HCT116 (cell line): ENCODE results near the gene KLHL6. TPM values are rescaled to one million over a fixed set of nuclear protein-coding genes. Genes with fewer than 3 reads are reported as not detected.

Experiments used
- ATAC-seq: fragments of 200-7000 bp; cut with Tn5 transposase; 2 replicates; pipeline ENCODE4 v1.9.1; 2020; ENCODE audit warnings: mild to moderate bottlenecking, moderate library complexity
- BruUV-seq: library from RNA; stranded (reverse); fragments of 400-500 nt; replicated peaks from 2 replicates; lab custom pipeline; 2021; lab: Mats Ljungman, UMichigan
- CTCF ChIA-PET: fragments of 300-600 bp; sonication (Branson Sonifier 250); formaldehyde crosslinking; loops from one replicate; lab custom pipeline; 2021; ENCODE audit warnings: antibody characterized with exemption; lab: Charles Lee
- POLR2A ChIA-PET: fragments of 300-600, 350-600 bp; sonication (Branson Sonifier 250); formaldehyde crosslinking; loops from one replicate; lab custom pipeline; 2021; ENCODE audit warnings: antibody characterized with exemption; lab: Charles Lee
- RAD21 ChIA-PET, 2 experiments: fragments of 300-600 bp; sonication (Branson Sonifier 250); formaldehyde crosslinking; loops; one replicate each; lab custom pipeline; 2023; ENCODE audit warnings: low total read pairs in 2 of 2; ENCODE audit not compliant: uncharacterized antibody in 2 of 2, unreplicated experiment in 2 of 2, low non-redundant PET in 1 of 2; lab: Charles Lee
- DNase-seq: peaks from one replicate; pipeline ENCODE4 v3.0.0-alpha.2; 2010; ENCODE audit warnings: low read depth, low spot score
- H2AFZ ChIP-seq: fragments of 200-600 bp; shearing (Covaris generic), sonication (generic); 2 replicates; pipeline ENCODE4 v1.6.1; 2017; ENCODE audit warnings: low read depth, mixed run types, mixed read lengths, antibody characterized with exemption, low read length; ENCODE audit not compliant: poor library complexity, severe bottlenecking
- H3K27ac ChIP-seq: 2 replicates; pipeline ENCODE4 v1.5.1; 2012; ENCODE audit warnings: low read depth, low read length
- H3K27me3 ChIP-seq: fragments of 200-600 bp; sonication (generic); 2 replicates; pipeline ENCODE4 v1.6.1; 2016; ENCODE audit warnings: mixed run types, low read length, mixed read lengths; ENCODE audit not compliant: insufficient read depth
- H3K36me3 ChIP-seq, 2 experiments: fragments of 200-500 bp in 1 of 2; fragments of 200-600 bp in 1 of 2; sonication (Bioruptor generic) in 1 of 2; sonication (generic) in 1 of 2; 2 replicates each; pipeline versions ENCODE4 v1.5.1 to v1.6.1; 2014 to 2016; ENCODE audit warnings: low read length in 2 of 2, inconsistent platforms in 1 of 2, mixed read lengths in 1 of 2, mixed run types in 1 of 2; ENCODE audit not compliant: insufficient read depth in 2 of 2, control insufficient read depth in 1 of 2
- H3K4me1 ChIP-seq, 2 experiments: fragments of 200-600 bp in 1 of 2; sonication (generic) in 1 of 2; 2 replicates each; pipeline versions ENCODE4 v1.5.1 to v1.6.1; 2012 to 2017; ENCODE audit warnings: low read length in 2 of 2, inconsistent platforms in 1 of 2, mild to moderate bottlenecking in 1 of 2, mixed read lengths in 1 of 2, mixed run types in 1 of 2, moderate library complexity in 1 of 2; ENCODE audit not compliant: insufficient read depth in 2 of 2, control insufficient read depth in 1 of 2
- H3K4me2 ChIP-seq: fragments of 200-600 bp; sonication (generic); 2 replicates; pipeline ENCODE4 v1.6.1; 2017; ENCODE audit warnings: mixed run types, low read length, mixed read lengths
- H3K4me3 ChIP-seq, 2 experiments: fragments of 200-600 bp in 1 of 2; sonication (generic) in 1 of 2; replicated peaks in 1 of 2; 2 replicates each; pipeline ENCODE4 v1.5.1; 2011 to 2016; ENCODE audit warnings: low read length in 2 of 2, control low read depth in 1 of 2, low read depth in 1 of 2, mild to moderate bottlenecking in 1 of 2, mixed read lengths in 1 of 2, mixed run types in 1 of 2
- H3K79me2 ChIP-seq: fragments of 200-600 bp; sonication (generic); 2 replicates; pipeline ENCODE4 v1.6.1; 2017; ENCODE audit warnings: mild to moderate bottlenecking, mixed run types, low read length, moderate library complexity, mixed read lengths; ENCODE audit not compliant: insufficient read depth
- H3K9ac ChIP-seq: fragments of 200-600 bp; sonication (generic); 2 replicates; pipeline ENCODE4 v1.6.1; 2016; ENCODE audit warnings: low read length, mixed read lengths
- H3K9me2 ChIP-seq: fragments of 200-600 bp; sonication (generic), shearing (Covaris generic); 2 replicates; pipeline ENCODE4 v1.6.1; 2017; ENCODE audit warnings: mixed run types, mild to moderate bottlenecking, moderate library complexity; ENCODE audit not compliant: insufficient read depth
- H3K9me3 ChIP-seq, 2 experiments: fragments of 200-500 bp in 1 of 2; fragments of 200-600 bp in 1 of 2; sonication (Bioruptor generic) in 1 of 2; sonication (generic) in 1 of 2; 2 replicates each; pipeline ENCODE4 v1.6.1; 2014 to 2017; ENCODE audit warnings: low read length in 2 of 2, mixed read lengths in 2 of 2, inconsistent platforms in 1 of 2, low read depth in 1 of 2, mild to moderate bottlenecking in 1 of 2, mixed run types in 1 of 2, moderate library complexity in 1 of 2; ENCODE audit not compliant: control insufficient read depth in 1 of 2, insufficient read depth in 1 of 2
- H4K20me1 ChIP-seq: fragments of 200-600 bp; sonication (generic), shearing (Covaris generic); 2 replicates; pipeline ENCODE4 v1.6.1; 2017; ENCODE audit warnings: mixed run types, mild to moderate bottlenecking, moderate library complexity; ENCODE audit not compliant: insufficient read depth
- ATF3 ChIP-seq: IDR thresholded peaks from 2 replicates; pipeline ENCODE4 v1.6.1; 2012
- CBX3 ChIP-seq: IDR thresholded peaks from 2 replicates; pipeline ENCODE4 v1.6.1; 2012; ENCODE audit warnings: low read depth
- EGR1 ChIP-seq: IDR thresholded peaks from 2 replicates; pipeline ENCODE4 v1.6.1; 2012; ENCODE audit warnings: low read depth
- EZH2 ChIP-seq: fragments of 200-600 bp; sonication (generic); IDR thresholded peaks from 2 replicates; pipeline ENCODE4 v1.6.1; 2017; ENCODE audit warnings: antibody characterized with exemption, mixed run types
- EZH2phosphoT487 ChIP-seq: fragments of 200-600 bp; IDR thresholded peaks from 2 replicates; pipeline ENCODE4 v1.6.1; 2018; ENCODE audit warnings: antibody characterized with exemption, borderline replicate concordance
- FOSL1 ChIP-seq: IDR thresholded peaks from 2 replicates; pipeline ENCODE4 v1.6.1; 2012; ENCODE audit warnings: low read depth
- JUND ChIP-seq: IDR thresholded peaks from 2 replicates; pipeline ENCODE4 v1.6.1; 2012
- POLR2A ChIP-seq: IDR thresholded peaks from 2 replicates; pipeline ENCODE4 v1.7.0; 2011; ENCODE audit warnings: borderline replicate concordance; ENCODE audit not compliant: insufficient read depth, insufficient read length; ENCODE audit errors: extremely low read depth
- POLR2AphosphoS5 ChIP-seq: IDR thresholded peaks from 2 replicates; pipeline ENCODE4 v1.6.1; 2011; ENCODE audit warnings: mild to moderate bottlenecking, low read depth, low read length, moderate library complexity
- RAD21 ChIP-seq: IDR thresholded peaks from 2 replicates; pipeline ENCODE4 v1.6.1; 2012; ENCODE audit warnings: low read depth, mild to moderate bottlenecking
- SIN3A ChIP-seq: IDR thresholded peaks from 2 replicates; pipeline ENCODE4 v1.6.1; 2012; ENCODE audit warnings: low read depth
- SRF ChIP-seq: IDR thresholded peaks from 2 replicates; pipeline ENCODE4 v1.6.1; 2012; ENCODE audit warnings: low read depth
- TCF7L2 ChIP-seq: IDR thresholded peaks from 2 replicates; pipeline ENCODE4 v1.7.0; 2011; ENCODE audit warnings: borderline replicate concordance, inconsistent platforms; ENCODE audit not compliant: insufficient read depth, insufficient read length; ENCODE audit errors: extremely low read depth
- YY1 ChIP-seq: IDR thresholded peaks from 2 replicates; pipeline ENCODE4 v1.6.1; 2011; ENCODE audit warnings: low read length, low read depth, moderate library complexity, mild to moderate bottlenecking; ENCODE audit not compliant: insufficient replicate concordance; ENCODE audit errors: extremely low read depth
- ZFX ChIP-seq: fragments of 450-650 bp; IDR thresholded peaks from 2 replicates; pipeline ENCODE4 v1.6.1; 2017
- ZNF274 ChIP-seq: fragments of 200-500 bp; sonication (Bioruptor generic); IDR thresholded peaks from 2 replicates; pipeline ENCODE4 v1.6.1; 2014; ENCODE audit warnings: mild to moderate bottlenecking, low read depth, low read length, inconsistent platforms
- intact Hi-C: fragments of 100-400 bp; cut with micrococcal nuclease; formaldehyde crosslinking; loops from 2 replicates; pipeline ENCODE4 v1.10.0; 2022
- total RNA-seq: library from RNA; stranded (reverse); gene quantifications from one replicate; pipeline ENCODE4 v1.2.1, GENCODE V29; 2021; ENCODE audit not compliant: unreplicated experiment
- TF ChIP-seq, protein P1 (sequence below): IDR thresholded peaks from 2 replicates; pipeline ENCODE4 v1.6.1; 2011; ENCODE audit warnings: mild to moderate bottlenecking, low read length, moderate library complexity; ENCODE audit not compliant: insufficient replicate concordance; ENCODE audit errors: extremely low read depth
- TF ChIP-seq, protein P2 (sequence below): IDR thresholded peaks from 2 replicates; pipeline ENCODE4 v1.6.1; 2012; ENCODE audit warnings: low read depth

The KLHL6 gene
- total RNA-seq, 1 experiment from 2014 or later, result 0.15 TPM

DNA sequence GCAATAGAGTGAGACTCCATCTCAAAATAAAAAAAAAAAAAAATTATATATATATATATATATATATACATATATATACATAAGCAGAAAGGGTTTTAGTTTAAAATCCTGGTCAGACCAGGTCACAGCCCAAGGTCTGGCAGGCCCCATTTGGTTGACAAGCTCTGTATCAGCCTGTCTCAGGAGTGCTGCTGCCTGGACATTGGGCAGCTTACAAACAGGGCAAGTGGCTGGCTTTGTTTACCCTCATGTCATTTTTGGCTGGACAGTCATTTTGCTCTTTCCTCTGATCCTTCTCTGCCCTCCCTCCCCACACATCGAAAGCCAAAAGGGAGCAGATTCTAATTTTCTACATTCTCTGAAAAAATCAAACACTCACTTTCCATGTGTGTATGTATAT lies 26.7 kb upstream of the KLHL6 start:
- ChIA-PET RAD21 (no interaction called here), POLR2A (no interaction called here), CTCF (no interaction called here)
- Histone ChIP-seq H3K27ac (no peak overlapping the region), H3K9me2 (no peaks in the 10 kb centered on the region), H3K79me2 (no peaks in the 10 kb centered on the region), H3K4me2 (no peak overlapping the region), H4K20me1 (no peaks in the 10 kb centered on the region), H3K4me3 (no peak overlapping the region), H3K4me1 (no peaks in the 10 kb centered on the region), H3K36me3 (no peaks in the 10 kb centered on the region), H2AFZ (no peak overlapping the region), H3K9ac (no peak overlapping the region), H3K27me3 (peaks cover 15% of the 10 kb centered on the region; the same call in 1 of the 2 replicates), H3K9me3 (no peaks in the 10 kb centered on the region)
- intact Hi-C loops, result no loop called here
- DNase-seq, result no peak
- TF ChIP-seq CBX3 (no peak), RAD21 (no peak), ZFX (no peak), ZNF274 (no peak), TCF7L2 (no peak), YY1 (no peak), POLR2A (no peak), EZH2 (no peak), POLR2AphosphoS5 (no peak), JUND (no peak), SIN3A (no peak), EZH2phosphoT487 (no peak), SRF (no peak), FOSL1 (no peak), ATF3 (no peak), EGR1 (no peak)
- TF ChIP-seq, protein P1, sequence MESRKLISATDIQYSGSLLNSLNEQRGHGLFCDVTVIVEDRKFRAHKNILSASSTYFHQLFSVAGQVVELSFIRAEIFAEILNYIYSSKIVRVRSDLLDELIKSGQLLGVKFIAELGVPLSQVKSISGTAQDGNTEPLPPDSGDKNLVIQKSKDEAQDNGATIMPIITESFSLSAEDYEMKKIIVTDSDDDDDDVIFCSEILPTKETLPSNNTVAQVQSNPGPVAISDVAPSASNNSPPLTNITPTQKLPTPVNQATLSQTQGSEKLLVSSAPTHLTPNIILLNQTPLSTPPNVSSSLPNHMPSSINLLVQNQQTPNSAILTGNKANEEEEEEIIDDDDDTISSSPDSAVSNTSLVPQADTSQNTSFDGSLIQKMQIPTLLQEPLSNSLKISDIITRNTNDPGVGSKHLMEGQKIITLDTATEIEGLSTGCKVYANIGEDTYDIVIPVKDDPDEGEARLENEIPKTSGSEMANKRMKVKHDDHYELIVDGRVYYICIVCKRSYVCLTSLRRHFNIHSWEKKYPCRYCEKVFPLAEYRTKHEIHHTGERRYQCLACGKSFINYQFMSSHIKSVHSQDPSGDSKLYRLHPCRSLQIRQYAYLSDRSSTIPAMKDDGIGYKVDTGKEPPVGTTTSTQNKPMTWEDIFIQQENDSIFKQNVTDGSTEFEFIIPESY, result no peak
- TF ChIP-seq, protein P2, sequence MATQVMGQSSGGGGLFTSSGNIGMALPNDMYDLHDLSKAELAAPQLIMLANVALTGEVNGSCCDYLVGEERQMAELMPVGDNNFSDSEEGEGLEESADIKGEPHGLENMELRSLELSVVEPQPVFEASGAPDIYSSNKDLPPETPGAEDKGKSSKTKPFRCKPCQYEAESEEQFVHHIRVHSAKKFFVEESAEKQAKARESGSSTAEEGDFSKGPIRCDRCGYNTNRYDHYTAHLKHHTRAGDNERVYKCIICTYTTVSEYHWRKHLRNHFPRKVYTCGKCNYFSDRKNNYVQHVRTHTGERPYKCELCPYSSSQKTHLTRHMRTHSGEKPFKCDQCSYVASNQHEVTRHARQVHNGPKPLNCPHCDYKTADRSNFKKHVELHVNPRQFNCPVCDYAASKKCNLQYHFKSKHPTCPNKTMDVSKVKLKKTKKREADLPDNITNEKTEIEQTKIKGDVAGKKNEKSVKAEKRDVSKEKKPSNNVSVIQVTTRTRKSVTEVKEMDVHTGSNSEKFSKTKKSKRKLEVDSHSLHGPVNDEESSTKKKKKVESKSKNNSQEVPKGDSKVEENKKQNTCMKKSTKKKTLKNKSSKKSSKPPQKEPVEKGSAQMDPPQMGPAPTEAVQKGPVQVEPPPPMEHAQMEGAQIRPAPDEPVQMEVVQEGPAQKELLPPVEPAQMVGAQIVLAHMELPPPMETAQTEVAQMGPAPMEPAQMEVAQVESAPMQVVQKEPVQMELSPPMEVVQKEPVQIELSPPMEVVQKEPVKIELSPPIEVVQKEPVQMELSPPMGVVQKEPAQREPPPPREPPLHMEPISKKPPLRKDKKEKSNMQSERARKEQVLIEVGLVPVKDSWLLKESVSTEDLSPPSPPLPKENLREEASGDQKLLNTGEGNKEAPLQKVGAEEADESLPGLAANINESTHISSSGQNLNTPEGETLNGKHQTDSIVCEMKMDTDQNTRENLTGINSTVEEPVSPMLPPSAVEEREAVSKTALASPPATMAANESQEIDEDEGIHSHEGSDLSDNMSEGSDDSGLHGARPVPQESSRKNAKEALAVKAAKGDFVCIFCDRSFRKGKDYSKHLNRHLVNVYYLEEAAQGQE, result no peak
- ATAC-seq, result no peak
- no TSS peak for BruUV-seq
